Heart right ventricle (tissue), 16 donors: ENCODE measurements around the gene LRRTM4. TPM values are rescaled to one million over a fixed set of nuclear protein-coding genes. Genes with fewer than 3 reads are reported as not detected.

Source experiments
- ATAC-seq, 8 donors: fragments of 200-7000 bp; cut with Tn5 transposase; one replicate each; pipeline ENCODE4 v1.9.1; 2020; ENCODE audit warnings: mild to moderate bottlenecking in 8 of 8, moderate library complexity in 8 of 8, moderate number of reproducible peaks in 1 of 8
- DNase-seq, 2 donors: peaks; one replicate each; pipeline ENCODE4 v3.0.0-alpha.2; 2020
- H3K27ac ChIP-seq, 10 donors: fragments of 200-600 bp; sonication (generic) in 2 of 10; one replicate each; pipeline versions ENCODE4 v1.5.0 to v1.8.0; 2020 to 2022; ENCODE audit warnings: mild to moderate bottlenecking in 3 of 10
- H3K27me3 ChIP-seq, 7 donors: fragments of 200-600 bp; one replicate each; pipeline ENCODE4 v1.8.0; 2021 to 2022; ENCODE audit warnings: mild to moderate bottlenecking in 2 of 7
- H3K36me3 ChIP-seq, 9 donors: fragments of 200-600 bp; sonication (generic) in 1 of 9; one replicate each; pipeline versions ENCODE4 v1.5.0 to v1.8.0; 2020 to 2022; ENCODE audit warnings: mild to moderate bottlenecking in 2 of 9
- H3K4me1 ChIP-seq, 9 donors: fragments of 200-600 bp; sonication (generic) in 1 of 9; one replicate each; pipeline versions ENCODE4 v1.5.0 to v1.8.0; 2020 to 2022; ENCODE audit warnings: mild to moderate bottlenecking in 4 of 9
- H3K4me3 ChIP-seq, 10 donors: fragments of 200-600 bp; sonication (generic) in 2 of 10; one replicate each; pipeline versions ENCODE4 v1.5.0 to v1.8.0; 2020 to 2022; ENCODE audit warnings: mild to moderate bottlenecking in 7 of 10, moderate library complexity in 2 of 10
- H3K9me3 ChIP-seq, 11 donors: fragments of 200-600 bp in 10 of 11; sonication (generic) in 2 of 11; one replicate each; pipeline versions ENCODE4 v1.5.0 to v1.8.0; 2013 to 2022; ENCODE audit warnings: mild to moderate bottlenecking in 2 of 11, control low read depth in 1 of 11, moderate library complexity in 1 of 11
- CTCF ChIP-seq, 9 donors: fragments of 200-600 bp; sonication (generic) in 2 of 9; IDR thresholded peaks; one replicate each; pipeline versions ENCODE4 v1.5.0 to v1.8.0; 2021 to 2022; ENCODE audit warnings: antibody characterized with exemption in 9 of 9, mild to moderate bottlenecking in 5 of 9, moderate library complexity in 1 of 9
- WGBS, 2 donors: extraction: QIAGEN DNeasy Blood & Tissue Kit; methylation state at CpG; one replicate each; pipeline ENCODE4 v1.1.7; 2013; ENCODE audit warnings: inconsistent platforms in 1 of 2; 5-methylcytosine and 5-hydroxymethylcytosine counted together
- intact Hi-C, 10 donors: fragments of 100-400 bp; cut with DNase I; formaldehyde crosslinking; loops; one replicate each; pipeline versions ENCODE4 v1.11.1 to v1.14.2; 2022
- polyA plus RNA-seq, 2 donors: library from polyadenylated mRNA; stranded (reverse); fragments of 200-250 nt; gene quantifications; one replicate each; pipeline ENCODE4 v1.2.3, GENCODE V29; 2013
- total RNA-seq, 10 donors: library from RNA; stranded (reverse); fragmentation: NEBNext Ultra II Directional in 3 of 10; extraction: Animal tissue kit (Norgen Biotek cat#: 25700) in 3 of 10; gene quantifications; one replicate each; pipeline versions ENCODE4 v1.2.1 to v1.2.4, GENCODE V29; 2021 to 2023
- donor health status: Arrhythmogenic right ventricular cardiomyopathy.
- donor health status: ischemic (EF 13 %, LVEDD 7.1; RV severe dilation, severe dysfunction).
- donor health status: healthy with polysubstance abuse.
- donor health status: DM: no; HTN: yes; CAD: no.
- donor health status: DM: no; HTN: no; CAD: no.
- donor health status: ischemic (EF 25% LVEDD 6.9; RV normal size, moderate dysfunction).
- donor health status: ischemic (EF 25% LVEDD 5.7; RV mildly dilated, moderate dysfunction).
- donor health status: healthy.
- donor health status: DM: yes; HTN: yes; CAD: no.
- donor health status: Ischemic cardiomyopathy.
- donor health status: ischemic (EF 35%, LVEDD 5.7; RV mildly dilated, moderate dysfunction).
- donor health status: nonischemic (EF 11% LVEDD 7.7; RV severe dilation, severe dysfunction).
- donor health status: DM: yes; HTN: yes; CAD: no.
- donor health status: PGD.
- donor health status: ischemic (EF 29% LVEDD 5.4; RV normal size, mild dysfunction).
- donor health status: nonischemic (EF 23%, LVEDD 6.1; RV moderate dilation, normal function).

The LRRTM4 gene
- total and polyA plus RNA-seq, 12 donors, result 0.11 to 2.2 (median 0.98) TPM

DNA sequence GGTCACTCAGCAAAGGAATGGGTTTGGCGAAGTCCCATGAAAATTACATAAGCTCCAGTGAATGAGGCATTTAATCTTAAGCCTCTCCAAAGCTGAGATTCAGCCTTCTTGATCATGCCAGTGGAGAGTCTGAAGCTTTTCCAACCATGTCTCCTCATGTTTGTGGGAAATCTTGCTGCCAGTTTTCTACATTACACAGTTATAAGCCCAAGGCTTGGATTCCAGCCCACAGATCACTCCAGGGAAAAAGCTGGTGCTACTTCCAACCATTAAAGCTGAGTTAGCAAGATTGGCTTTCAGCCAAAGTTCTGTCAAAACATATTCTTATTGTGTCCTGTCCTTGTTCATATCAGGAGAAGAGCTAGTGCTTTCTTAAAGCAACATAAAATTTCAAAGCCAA lies 293.8 kb downstream of the LRRTM4 start:
- TF ChIP-seq CTCF (IDR thresholded peaks at IDR 0.05), result no peak
- intact Hi-C loops, result no loop called here

DNA sequence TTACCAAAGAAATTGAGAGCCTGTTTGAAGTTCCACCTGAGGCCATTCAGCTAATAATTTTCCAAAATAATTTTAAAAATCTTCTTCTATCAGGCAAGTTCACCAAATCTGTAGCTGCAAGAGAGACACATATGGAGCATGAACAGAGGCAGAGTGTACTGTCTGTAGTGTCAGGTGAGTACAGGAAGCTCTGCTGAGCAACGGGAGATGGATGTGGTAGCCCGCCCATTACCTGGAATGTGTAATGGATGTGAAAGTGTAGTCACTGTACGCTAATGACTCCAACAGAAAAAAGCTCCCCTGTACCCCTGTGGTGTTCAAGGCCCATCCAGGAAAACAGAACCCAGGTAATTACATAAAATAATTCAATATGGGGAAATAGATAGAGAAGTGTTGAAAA lies 311.5 kb downstream of the LRRTM4 start:
- no peak overlapping the region for H3K27ac ChIP-seq
- 54 to 71% methylated on average over 3 of the region's 3 CpGs for WGBS, 2 donors
- no peaks in the 10 kb centered on the region for H3K9me3 ChIP-seq
- no peaks in the 10 kb centered on the region for H3K36me3 ChIP-seq
- no peak for DNase-seq
- no peaks in the 10 kb centered on the region for H3K4me1 ChIP-seq
- intact Hi-C loops, result no loop called here
- no peaks in the 10 kb centered on the region for H3K27me3 ChIP-seq
- TF ChIP-seq CTCF (IDR thresholded peaks at IDR 0.05), result no peak
- no peak overlapping the region for H3K4me3 ChIP-seq
- no peak for ATAC-seq

More for the DNA sequence above, 293.8 kb downstream of the LRRTM4 start:
- Histone ChIP-seq H3K9me3 (peaks cover 0 to 7% (median 0%) of the 10 kb centered on the region in 11 donors), H3K27ac (no peak overlapping the region), H3K27me3 (no peaks in the 10 kb centered on the region), H3K4me3 (no peak overlapping the region), H3K36me3 (no peaks in the 10 kb centered on the region), H3K4me1 (peaks cover 0 to 8% (median 0%) of the 10 kb centered on the region in 9 donors)
- WGBS, 2 donors, result 70 to 75% methylated on average over 1 of the region's 1 CpG
- DNase-seq, result no peak
- peak in 2 of 8 donors; percentile 13 to 17 for ATAC-seq

- no peaks in the 10 kb centered on the region for H3K4me1 ChIP-seq
- 78 to 90% methylated on average over 1 of the region's 1 CpG for WGBS, 2 donors
- ATAC-seq, result no peak
- no peaks in the 10 kb centered on the region for H3K36me3 ChIP-seq
- H3K9me3 ChIP-seq, result no peaks in the 10 kb centered on the region
- DNase-seq, result no peak
- intact Hi-C loops, result no loop called here
- no peak overlapping the region for H3K4me3 ChIP-seq
- TF ChIP-seq CTCF (IDR thresholded peaks at IDR 0.05), result no peak
- no peak overlapping the region for H3K27ac ChIP-seq
- no peaks in the 10 kb centered on the region for H3K27me3 ChIP-seq
Measured at GRCh38 chr2:77207331-77207730, 314.8 kb downstream of the LRRTM4 start.

DNA sequence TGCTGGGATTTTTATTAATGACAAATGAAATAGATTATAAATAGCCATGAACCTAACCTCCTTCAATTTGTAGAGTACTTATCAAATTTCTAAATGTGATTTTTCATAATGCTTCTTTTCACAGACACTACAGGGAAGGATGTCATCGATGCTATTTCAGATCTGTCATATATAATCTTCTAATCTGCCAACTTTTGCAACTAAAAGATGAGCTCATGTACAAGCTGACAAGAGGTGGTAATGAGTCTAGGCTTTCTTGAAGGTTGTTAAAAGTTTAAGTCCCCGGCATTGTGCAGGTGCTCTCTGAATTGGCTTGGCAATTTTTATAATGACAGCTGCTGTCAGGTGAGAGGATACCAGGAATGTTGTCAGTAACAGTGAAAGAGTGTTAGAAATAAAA lies 320.4 kb downstream of the LRRTM4 start:
- H3K4me1 ChIP-seq, result no peaks in the 10 kb centered on the region
- DNase-seq, result no peak
- H3K9me3 ChIP-seq, result no peaks in the 10 kb centered on the region
- no peak overlapping the region for H3K27ac ChIP-seq
- ATAC-seq, result no peak
- H3K36me3 ChIP-seq, result no peaks in the 10 kb centered on the region
- intact Hi-C loops, result no loop called here
- no peak for TF ChIP-seq CTCF (IDR thresholded peaks at IDR 0.05)
- H3K4me3 ChIP-seq, result no peak overlapping the region
- 82 to 83% methylated on average over 2 of the region's 2 CpGs for WGBS, 2 donors
- H3K27me3 ChIP-seq, result no peaks in the 10 kb centered on the region

DNA sequence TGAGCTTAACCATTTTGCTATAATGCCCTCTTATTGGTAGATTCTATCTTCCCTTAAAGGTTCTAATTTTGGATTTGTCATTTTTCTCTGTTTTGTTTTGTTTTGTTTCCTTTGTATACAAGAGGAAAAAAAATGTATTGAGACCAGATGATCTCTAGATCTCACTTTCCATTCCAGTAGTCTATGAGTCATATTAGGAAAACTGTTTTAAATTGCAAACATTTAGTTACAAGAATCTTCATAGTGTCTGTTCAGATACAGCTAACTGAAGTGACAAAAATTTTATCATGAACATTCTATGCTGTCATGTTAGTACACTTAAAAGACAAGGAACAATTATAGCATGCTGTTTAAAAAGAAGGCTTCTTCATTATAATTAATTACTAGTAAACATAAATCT lies 322.8 kb downstream of the LRRTM4 start:
- no peak for ATAC-seq
- Histone ChIP-seq H3K9me3 (no peaks in the 10 kb centered on the region), H3K4me3 (no peak overlapping the region), H3K4me1 (no peaks in the 10 kb centered on the region), H3K36me3 (no peaks in the 10 kb centered on the region), H3K27me3 (no peaks in the 10 kb centered on the region), H3K27ac (no peak overlapping the region)
- intact Hi-C loops, result no loop called here
- DNase-seq, result no peak
- TF ChIP-seq CTCF (IDR thresholded peaks at IDR 0.05), result no peak
